ENCODE data around the gene GLS2.

Gene GLS2

DNA sequence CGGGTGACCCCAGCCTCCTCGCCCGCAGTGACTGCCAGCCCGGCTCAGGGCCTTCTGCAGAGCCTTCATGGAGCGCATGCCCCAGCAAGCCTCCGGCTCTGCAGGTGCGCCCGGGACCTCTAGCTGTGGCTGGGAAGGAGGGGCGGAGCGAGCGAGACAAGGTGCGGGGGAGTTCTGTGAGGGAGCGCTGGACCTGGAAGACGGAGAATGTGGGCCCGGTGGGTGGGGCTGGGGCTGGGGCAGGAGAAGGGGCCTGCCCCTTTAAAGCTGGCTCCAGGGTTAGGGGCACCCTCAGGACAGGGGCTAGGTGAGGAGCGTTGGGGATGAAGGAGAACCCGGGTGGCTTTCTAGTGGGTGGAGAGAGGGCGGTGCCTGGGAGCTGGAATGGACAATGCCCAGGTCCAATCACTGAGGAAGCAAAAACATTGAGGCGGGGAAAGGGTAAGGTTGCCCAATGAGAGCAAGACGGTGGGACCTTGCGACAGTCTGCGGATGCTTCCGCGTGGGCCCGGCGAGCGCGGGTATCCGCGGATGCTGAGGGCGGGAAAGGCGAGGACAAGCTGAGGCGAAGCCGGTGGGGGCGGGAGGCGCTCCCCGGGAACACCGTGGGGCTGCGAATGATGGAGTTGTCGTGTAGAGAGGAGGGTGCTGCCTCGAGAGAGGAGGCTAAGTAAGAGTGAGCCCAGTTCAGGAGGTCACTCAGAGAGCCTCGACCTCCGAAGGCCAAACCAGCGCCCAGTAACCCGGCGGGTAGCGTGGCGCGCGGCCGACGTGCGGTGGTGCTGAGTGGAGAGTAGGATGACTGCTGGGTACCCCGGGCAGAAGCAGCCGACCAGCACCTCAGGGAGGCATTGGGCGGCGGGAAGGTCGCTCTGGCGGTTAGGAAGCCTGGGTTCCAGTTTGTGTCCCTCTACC, at the start of gene GLS2:
Gene GLS2, minus strand, starts transcription at position 121 of the 915 bp plus-strand sequence. Its CDS starts 43 bp downstream, at position 78.
- DNase-seq (ENCODE audit: insufficient read length, low spot score), result no peak
- TF ChIP-seq, protein P1, sequence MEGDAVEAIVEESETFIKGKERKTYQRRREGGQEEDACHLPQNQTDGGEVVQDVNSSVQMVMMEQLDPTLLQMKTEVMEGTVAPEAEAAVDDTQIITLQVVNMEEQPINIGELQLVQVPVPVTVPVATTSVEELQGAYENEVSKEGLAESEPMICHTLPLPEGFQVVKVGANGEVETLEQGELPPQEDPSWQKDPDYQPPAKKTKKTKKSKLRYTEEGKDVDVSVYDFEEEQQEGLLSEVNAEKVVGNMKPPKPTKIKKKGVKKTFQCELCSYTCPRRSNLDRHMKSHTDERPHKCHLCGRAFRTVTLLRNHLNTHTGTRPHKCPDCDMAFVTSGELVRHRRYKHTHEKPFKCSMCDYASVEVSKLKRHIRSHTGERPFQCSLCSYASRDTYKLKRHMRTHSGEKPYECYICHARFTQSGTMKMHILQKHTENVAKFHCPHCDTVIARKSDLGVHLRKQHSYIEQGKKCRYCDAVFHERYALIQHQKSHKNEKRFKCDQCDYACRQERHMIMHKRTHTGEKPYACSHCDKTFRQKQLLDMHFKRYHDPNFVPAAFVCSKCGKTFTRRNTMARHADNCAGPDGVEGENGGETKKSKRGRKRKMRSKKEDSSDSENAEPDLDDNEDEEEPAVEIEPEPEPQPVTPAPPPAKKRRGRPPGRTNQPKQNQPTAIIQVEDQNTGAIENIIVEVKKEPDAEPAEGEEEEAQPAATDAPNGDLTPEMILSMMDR (IDR thresholded peaks at IDR 0.05; ENCODE audit: insufficient read depth, missing control alignments), result no peak
- no peak for FAIRE-seq

DNA sequence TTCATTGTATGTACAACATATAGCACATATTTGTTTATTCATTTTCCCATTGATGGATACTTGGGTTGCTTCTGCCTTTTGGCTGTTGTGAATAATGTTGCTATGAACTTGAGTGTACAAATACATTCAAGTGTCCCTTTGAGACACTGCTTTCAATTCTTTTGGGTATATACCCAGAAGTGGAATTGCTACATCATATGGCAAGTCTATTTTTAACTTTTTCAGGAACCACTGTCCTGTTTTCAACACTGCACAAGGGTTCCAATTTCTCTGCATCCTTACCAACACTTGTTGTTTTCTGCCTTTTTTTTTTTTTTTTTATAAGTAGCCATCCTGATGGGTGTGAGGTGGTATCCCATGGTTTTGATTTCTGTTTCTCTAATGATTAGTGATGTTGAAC, 49.6 kb upstream of the GLS2 start:
- DNase-seq (ENCODE audit: insufficient read length, low spot score) (no peak), FAIRE-seq (no peak)
- TF ChIP-seq, protein P1 (IDR thresholded peaks at IDR 0.05; ENCODE audit: insufficient read depth, missing control alignments), result no peak

DNA sequence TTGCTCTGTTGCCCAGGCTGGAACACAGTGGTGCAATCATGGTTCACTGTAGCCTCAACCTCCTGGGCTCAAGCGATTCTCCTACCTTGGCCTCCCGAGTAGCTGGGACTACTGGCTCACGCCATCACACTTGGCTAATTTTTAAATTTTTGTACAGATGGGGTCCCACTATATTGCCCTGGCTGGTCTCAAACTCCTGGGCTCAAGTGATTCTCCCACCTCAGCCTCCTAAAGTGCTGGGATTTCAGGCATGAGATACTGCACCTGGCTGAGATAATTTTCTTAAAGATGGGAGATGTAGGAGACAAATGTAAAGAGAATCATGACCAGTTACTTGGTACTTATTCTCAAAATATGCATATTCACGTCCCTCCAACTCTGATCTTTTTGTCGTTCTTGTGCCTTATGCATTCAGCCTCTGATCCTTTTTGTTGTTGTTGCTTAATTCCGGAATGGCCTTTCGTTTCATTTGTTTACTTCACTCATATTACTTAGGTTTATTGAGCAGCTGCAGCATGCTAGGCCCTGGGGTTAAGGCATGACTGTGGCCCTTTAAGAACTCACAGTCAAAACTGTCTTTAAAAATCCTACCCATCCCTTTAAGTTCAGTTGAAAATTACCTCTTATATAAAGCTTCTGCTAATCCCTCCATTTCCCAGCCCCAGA, 42.6 kb upstream of the GLS2 start:
- DNase-seq (ENCODE audit: insufficient read length, low spot score) (no peak), FAIRE-seq (no peak)
- TF ChIP-seq, protein P1 (IDR thresholded peaks at IDR 0.05; ENCODE audit: insufficient read depth, missing control alignments), result no peak

DNA sequence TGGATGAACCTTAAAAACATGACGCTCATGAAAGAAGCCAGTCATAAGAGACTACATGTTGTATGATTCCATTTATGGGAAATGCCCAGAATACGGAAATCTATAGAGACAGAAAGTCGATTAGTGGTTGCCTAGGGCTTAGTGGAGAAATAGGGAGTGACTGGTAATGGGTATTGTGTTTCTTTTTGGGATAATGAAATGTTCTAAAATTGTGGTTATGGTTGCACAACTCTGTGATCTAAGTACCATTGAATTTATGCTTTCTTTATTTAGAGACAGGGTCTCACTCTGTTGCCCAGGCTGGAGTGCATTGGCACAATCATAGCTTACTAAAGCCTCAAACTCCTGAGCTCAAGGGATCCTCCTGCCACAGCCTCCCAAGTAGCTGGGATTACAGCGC, 41.7 kb upstream of the GLS2 start:
- TF ChIP-seq, protein P1 (IDR thresholded peaks at IDR 0.05; ENCODE audit: insufficient read depth, missing control alignments), result no peak
- DNase-seq (ENCODE audit: insufficient read length, low spot score), result no peak
- FAIRE-seq, result no peak

DNA sequence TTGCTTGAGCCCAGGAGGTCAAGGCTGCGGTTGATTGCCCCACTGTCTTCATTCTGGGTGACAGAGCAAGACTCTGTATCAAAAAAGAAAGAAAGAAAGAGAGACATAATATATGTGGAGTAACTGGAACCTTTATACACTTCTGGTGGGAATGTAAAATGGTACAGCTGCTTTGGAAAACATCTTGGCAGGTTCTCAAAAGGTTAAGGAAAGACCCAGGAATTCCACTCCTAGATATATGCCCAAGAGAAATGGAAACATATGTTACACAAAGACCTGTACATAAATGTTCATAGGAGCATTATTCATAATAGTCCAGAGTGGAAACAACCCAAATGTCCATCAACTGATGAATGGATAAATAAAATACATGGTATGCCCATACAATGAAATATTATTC, 40.9 kb upstream of the GLS2 start:
- TF ChIP-seq, protein P1 (IDR thresholded peaks at IDR 0.05; ENCODE audit: insufficient read depth, missing control alignments), result no peak
- FAIRE-seq, result no peak
- DNase-seq (ENCODE audit: insufficient read length, low spot score), result no peak

DNA sequence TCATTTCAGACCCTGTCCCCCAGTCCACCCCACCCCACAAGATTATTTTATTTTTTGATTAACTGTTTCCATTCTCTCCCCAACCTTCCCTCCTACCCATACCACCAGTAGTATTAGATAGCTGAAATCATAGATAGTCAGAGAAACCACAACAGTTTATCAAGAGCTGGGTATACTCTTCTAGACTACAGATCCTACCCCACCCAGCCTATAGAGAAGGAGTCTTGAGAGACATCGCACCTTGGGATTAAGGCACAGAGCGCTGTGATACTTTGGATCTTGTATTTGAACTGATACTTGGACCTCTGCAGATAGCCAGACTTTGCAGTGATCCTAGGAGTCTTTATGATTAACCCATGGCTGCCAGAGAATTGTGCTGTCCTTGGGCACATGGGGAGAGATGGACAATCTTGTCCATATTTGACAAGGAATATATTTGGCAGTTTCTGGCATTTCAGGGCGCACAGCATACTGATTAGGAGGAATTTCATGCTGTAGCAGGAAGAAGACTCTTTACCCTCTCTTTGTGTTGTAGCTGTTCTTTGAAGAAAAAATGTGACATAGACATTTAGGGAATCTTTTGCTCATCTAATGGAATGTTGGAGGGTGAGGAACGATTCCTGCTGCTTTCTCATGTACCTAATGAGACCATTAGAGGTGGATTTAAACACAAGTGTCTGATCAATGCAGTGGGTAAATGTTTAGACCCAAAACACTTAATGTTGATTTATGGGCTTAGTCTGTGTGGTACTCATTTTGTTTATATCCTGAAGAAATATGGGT, 34.6 kb upstream of the GLS2 start:
- TF ChIP-seq, protein P1 (IDR thresholded peaks at IDR 0.05; ENCODE audit: insufficient read depth, missing control alignments), result no peak
- no peak for FAIRE-seq
- DNase-seq (ENCODE audit: insufficient read length, low spot score), result no peak
